ENCODE data around the gene PIEZO2.
"Not testable (repeated sequence)": the region's sequence is repeated elsewhere in the genome, so short reads cannot be mapped to it uniquely, and the experiment has no call there.

Gene PIEZO2

DNA sequence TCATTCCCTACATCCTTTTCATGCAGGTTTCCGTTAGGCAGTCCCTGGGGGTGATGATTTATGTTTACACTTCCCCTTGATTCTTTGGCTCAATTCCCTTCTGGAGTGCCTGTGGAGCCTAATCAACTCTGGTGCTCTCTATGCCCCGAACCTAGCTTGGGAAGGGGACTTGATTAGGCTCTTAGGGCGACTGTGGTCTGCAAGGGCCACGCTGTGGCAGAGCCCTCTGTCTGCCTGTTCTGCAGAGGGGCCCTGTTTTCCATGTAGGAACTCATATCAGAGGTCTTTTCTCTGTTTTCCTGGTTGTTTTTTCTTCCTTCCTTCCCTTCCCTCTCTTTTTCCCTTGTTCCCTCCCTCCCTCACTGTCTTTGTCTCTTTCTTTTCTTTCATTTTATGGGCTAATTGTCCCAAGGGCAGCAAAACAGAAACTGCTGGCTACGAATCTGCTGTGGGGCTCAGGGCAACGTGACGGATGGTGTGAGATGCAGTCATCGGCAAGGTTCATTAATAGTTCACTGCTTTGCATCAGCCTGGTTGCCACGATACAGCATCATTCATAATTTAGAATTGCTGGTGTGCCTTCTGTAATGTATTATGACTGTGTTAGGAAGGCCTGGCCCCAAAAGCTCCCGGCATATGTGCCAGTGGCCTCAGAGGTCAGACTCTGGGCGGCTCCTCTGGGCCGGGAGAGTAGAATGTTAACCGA, 489.0 kb downstream of the PIEZO2 start:
- DNase-seq, result no peak

DNA sequence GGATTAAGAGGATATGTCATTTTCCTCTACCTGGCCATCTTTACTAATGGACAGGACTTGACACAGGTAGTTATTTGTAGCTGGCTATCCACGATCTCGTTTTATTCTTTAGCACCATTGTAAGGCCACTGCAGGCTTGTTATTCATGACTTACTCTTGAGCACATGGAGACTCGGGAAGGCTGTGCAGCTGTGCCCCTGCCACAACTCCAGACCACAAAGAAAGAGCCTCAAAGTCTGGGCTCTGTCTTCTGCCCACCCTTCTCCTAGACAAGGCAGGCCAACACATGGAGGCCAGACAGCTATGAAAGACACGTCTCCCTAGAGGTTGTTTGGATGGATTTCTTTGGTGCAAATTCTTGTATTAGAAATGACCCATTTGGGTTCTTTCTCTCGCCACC, 489.8 kb downstream of the PIEZO2 start:
- DNase-seq, result no peak

DNA sequence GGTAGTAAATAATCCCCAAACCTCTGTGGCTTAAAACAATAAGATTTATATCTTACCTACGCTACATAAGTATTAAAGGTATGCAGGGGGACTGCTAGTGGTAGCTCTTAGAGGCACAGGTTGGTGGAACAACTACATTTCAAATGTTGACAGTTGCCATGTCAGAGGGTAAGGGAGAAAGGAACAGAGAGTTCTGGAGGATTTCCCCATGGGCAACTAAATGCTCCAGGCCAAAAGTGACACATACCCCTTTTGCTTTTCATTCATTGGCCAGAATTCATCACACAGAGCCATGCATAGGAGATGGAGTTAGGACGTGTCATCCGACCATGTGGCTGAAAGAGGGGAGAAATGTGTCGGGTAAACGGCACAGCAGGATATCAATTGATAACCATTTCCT, 490.4 kb downstream of the PIEZO2 start:
- no peak for DNase-seq

DNA sequence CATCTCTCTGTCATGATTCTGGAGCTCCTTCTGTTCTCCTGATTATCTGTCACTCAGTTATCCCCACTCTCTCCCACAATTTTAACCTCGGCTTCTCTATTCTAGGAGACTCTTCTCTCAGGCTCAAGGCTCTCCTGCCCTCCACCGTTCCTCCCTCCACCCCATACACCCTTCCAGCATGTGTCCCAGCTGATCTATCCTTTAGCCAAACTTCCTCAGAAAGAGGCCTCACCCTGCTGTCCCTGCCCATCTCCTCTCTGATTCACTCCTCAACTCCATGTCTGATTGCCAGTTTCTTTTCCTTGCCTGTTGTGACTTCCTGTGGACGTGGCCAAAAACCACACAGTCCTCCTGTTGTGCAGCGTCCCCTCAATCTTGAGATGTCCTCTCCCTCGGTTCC, 505.4 kb downstream of the PIEZO2 start:
- not testable (repeated sequence) for DNase-seq

DNA sequence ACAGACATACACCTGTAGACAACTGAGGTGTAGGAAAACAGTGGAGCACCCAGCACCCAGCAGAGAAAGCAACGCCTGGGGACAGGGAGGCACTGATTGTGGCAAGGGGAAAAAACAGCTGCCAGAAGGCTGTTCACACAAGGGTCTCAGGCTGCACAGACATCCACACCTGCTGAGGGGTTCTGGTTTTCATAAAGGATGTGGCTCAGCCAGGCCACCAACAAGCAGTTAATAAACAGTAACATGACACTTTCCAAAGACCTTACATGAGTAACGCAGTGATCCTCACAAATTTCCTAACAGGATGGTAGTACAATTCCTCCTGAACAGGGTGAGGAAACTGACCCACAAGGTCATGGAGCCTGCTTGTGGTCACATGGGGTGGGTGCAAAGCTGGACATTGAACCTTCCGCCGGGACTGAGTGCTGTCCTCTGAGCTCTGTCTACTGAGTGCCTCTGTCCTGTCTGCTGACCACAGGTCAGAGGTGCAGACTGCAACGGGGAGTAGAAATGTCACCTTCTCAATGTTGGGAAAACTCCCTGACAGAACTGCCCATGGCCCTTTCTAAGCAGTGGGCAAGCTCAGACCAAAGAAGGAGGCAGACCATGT, 506.3 kb downstream of the PIEZO2 start:
- not testable (repeated sequence) for DNase-seq

- DNase-seq, result not testable (repeated sequence)
Observed at GRCh38 chr18:10638539-10638885, 510.9 kb downstream of the PIEZO2 start.

- not testable (repeated sequence) for DNase-seq
Observed at GRCh38 chr18:10637858-10638538, 511.4 kb downstream of the PIEZO2 start.

- DNase-seq, result peak in 1 of 2 experiments; percentile 41
Observed at GRCh38 chr18:10629076-10629475, 520.3 kb downstream of the PIEZO2 start.

GRCh38 chr18:10626606-10627213, 522.7 kb downstream of the PIEZO2 start:
- DNase-seq, result not testable (repeated sequence)

DNA sequence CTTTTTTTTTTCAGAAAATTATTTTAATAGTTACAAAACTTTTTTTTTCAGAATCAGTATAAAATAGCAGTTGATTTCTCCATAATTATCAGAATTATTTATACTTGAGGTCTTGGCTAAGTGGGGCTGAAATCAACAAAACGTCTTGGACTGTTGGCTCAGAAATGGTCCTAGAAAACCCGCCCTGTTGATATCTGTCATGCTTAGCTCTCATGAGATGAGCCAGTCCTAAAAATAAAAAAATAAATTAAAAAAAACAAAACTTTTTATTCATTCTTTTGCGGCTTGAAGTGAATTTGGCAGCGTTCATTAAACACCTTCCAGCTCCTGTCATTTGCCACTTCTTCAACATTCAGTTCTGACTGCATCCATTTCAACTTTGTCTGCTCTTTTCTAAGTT, 525.8 kb downstream of the PIEZO2 start:
- not testable (repeated sequence) for DNase-seq

GRCh38 chr18:10622982-10623381, 526.4 kb downstream of the PIEZO2 start:
- DNase-seq, result not testable (repeated sequence)

DNA sequence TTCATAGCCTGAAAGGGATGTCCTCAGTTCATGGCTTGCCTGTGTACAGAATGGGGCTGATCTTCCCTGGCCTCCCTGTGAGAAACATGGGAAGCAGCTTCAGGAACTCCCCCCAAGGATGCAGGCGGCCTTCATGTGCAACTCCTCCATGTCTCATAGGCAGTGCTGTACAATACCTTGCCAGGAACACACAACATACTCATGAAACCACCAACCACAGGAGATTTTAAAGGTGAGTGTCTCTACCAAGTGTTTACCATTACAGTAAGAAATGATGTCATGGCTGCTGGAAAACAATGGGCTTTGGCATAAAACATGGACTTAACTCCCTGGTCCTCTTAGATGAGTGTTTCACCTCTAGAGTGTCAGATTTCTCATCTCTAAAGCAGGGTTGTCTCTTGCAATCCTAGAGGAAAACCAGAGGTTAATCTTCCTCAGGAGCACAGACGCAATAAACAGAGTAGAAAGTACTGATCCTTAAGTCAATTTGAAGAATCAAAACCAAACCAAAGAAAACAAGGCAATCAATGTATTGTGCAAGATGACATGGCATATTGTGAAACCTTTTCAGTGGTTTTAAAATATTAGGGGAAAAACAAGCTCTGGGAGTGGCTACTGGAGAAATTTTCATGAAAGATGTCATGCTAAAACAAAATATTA, 528.6 kb downstream of the PIEZO2 start:
- not testable (repeated sequence) for DNase-seq

Data from Kasumi-1 (cell line).